ENCODE data around the gene EFL1. TPM values are rescaled to one million over a fixed set of nuclear protein-coding genes. Genes with fewer than 3 reads are reported as not detected.

Gene EFL1
- total RNA-seq, 2 donors from 2014 or later: 42.0 to 59.1 TPM

DNA sequence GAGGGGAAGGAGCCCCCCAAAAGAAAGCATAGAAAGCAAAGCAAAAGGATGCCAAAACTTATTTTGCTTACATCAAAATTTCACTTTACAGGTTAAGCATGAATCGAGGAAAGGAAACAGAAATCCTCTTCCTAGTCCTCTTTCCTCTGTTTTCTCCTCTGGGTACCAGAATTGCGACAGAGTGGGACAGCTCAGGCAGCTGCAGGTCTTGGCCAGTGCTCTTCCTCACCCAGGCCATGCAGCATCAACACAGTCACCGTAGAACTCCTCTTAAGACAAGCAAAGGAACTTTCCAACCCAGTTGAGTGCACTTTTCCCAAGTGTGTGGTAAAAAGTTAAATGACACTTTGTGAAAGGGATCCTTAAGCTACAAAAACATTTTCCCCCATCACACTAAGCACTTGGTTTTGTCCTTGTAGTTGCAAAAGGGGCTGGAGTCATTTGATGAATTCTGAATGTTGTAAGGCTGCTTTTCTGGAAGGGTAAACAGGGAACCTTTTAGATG, 170.8 kb downstream of the EFL1 start:
- Mint-ChIP-seq H3K27ac (no peak overlapping the region), H3K4me3 (no peak overlapping the region), H3K4me1 (peaks cover 7% of the 10 kb centered on the region), H3K36me3 (ENCODE audit: low read depth) (no peaks in the 10 kb centered on the region), H3K9me3 (no peaks in the 10 kb centered on the region), H3K27me3 (ENCODE audit: insufficient read depth) (peaks cover 4% of the 10 kb centered on the region)
- Histone ChIP-seq H3K4me3 (ENCODE audit: low read length) (no peak overlapping the region), H3K27me3 (ENCODE audit: control insufficient read depth, insufficient read depth, low read length, poor library complexity, severe bottlenecking) (no peaks in the 10 kb centered on the region), H3K9me3 (ENCODE audit: control insufficient read depth, low read length) (no peaks in the 10 kb centered on the region), H3K9ac (ENCODE audit: extremely low read depth, low read length, poor library complexity, severe bottlenecking) (no peak overlapping the region), H3K36me3 (ENCODE audit: control insufficient read depth, insufficient read depth, low read length) (no peaks in the 10 kb centered on the region), H3K27ac (ENCODE audit: low read depth, low read length) (no peak overlapping the region), H3K4me1 (ENCODE audit: control insufficient read depth, insufficient read depth, low read length) (no peaks in the 10 kb centered on the region)
- TF ChIP-seq, protein P1, sequence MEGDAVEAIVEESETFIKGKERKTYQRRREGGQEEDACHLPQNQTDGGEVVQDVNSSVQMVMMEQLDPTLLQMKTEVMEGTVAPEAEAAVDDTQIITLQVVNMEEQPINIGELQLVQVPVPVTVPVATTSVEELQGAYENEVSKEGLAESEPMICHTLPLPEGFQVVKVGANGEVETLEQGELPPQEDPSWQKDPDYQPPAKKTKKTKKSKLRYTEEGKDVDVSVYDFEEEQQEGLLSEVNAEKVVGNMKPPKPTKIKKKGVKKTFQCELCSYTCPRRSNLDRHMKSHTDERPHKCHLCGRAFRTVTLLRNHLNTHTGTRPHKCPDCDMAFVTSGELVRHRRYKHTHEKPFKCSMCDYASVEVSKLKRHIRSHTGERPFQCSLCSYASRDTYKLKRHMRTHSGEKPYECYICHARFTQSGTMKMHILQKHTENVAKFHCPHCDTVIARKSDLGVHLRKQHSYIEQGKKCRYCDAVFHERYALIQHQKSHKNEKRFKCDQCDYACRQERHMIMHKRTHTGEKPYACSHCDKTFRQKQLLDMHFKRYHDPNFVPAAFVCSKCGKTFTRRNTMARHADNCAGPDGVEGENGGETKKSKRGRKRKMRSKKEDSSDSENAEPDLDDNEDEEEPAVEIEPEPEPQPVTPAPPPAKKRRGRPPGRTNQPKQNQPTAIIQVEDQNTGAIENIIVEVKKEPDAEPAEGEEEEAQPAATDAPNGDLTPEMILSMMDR (conservative IDR thresholded peaks at IDR 0.05): no peak
- 94 to 100% methylated on average over 2 to 3 of the region's 3 CpGs for WGBS, 2 experiments (ENCODE audit: insufficient coverage in 1 of 2, insufficient read length in 1 of 2)
- no peak for DNase-seq

GRCh38 chr15:82086243-82086995, 176.1 kb downstream of the EFL1 start:
- Histone ChIP-seq H3K4me1 (ENCODE audit: control insufficient read depth, insufficient read depth, low read length) (no peaks in the 10 kb centered on the region), H3K9me3 (ENCODE audit: control insufficient read depth, low read length) (no peaks in the 10 kb centered on the region), H3K9ac (ENCODE audit: extremely low read depth, low read length, poor library complexity, severe bottlenecking) (no peak overlapping the region), H3K27ac (ENCODE audit: low read depth, low read length) (no peak overlapping the region), H3K4me3 (ENCODE audit: low read length) (no peak overlapping the region), H3K27me3 (ENCODE audit: control insufficient read depth, insufficient read depth, low read length, poor library complexity, severe bottlenecking) (no peaks in the 10 kb centered on the region), H3K36me3 (ENCODE audit: control insufficient read depth, insufficient read depth, low read length) (no peaks in the 10 kb centered on the region)
- Mint-ChIP-seq H3K27ac (no peak overlapping the region), H3K27me3 (ENCODE audit: insufficient read depth) (no peaks in the 10 kb centered on the region), H3K36me3 (ENCODE audit: low read depth) (no peaks in the 10 kb centered on the region), H3K4me1 (peaks cover 8% of the 10 kb centered on the region), H3K9me3 (no peaks in the 10 kb centered on the region), H3K4me3 (no peak overlapping the region)
- 91 to 96% methylated on average over 5 to 13 of the region's 16 CpGs for WGBS, 2 experiments (ENCODE audit: insufficient coverage in 1 of 2, insufficient read length in 1 of 2)
- TF ChIP-seq, protein P1 (conservative IDR thresholded peaks at IDR 0.05): no peak
- no peak for DNase-seq

GRCh38 chr15:82081914-82082762, 180.4 kb downstream of the EFL1 start:
- no peak overlapping the region for H3K4me3 ChIP-seq (ENCODE audit: low read length)
- H3K27me3 ChIP-seq (ENCODE audit: control insufficient read depth, insufficient read depth, low read length, poor library complexity, severe bottlenecking): no peaks in the 10 kb centered on the region
- H3K9me3 ChIP-seq (ENCODE audit: control insufficient read depth, low read length): no peaks in the 10 kb centered on the region
- Mint-ChIP-seq H3K9me3 (no peaks in the 10 kb centered on the region), H3K4me1 (peaks cover 5% of the 10 kb centered on the region), H3K27me3 (ENCODE audit: insufficient read depth) (no peaks in the 10 kb centered on the region), H3K4me3 (no peak overlapping the region), H3K36me3 (ENCODE audit: low read depth) (no peaks in the 10 kb centered on the region), H3K27ac (no peak overlapping the region)
- WGBS, 2 experiments (ENCODE audit: insufficient coverage in 1 of 2, insufficient read length in 1 of 2): 89 to 92% methylated on average over 9 to 14 of the region's 14 CpGs
- no peak overlapping the region for H3K9ac ChIP-seq (ENCODE audit: extremely low read depth, low read length, poor library complexity, severe bottlenecking)
- H3K4me1 ChIP-seq (ENCODE audit: control insufficient read depth, insufficient read depth, low read length): no peaks in the 10 kb centered on the region
- H3K27ac ChIP-seq (ENCODE audit: low read depth, low read length): no peak overlapping the region
- H3K36me3 ChIP-seq (ENCODE audit: control insufficient read depth, insufficient read depth, low read length): no peaks in the 10 kb centered on the region
- DNase-seq: peak; percentile 83
- TF ChIP-seq, protein P1 (conservative IDR thresholded peaks at IDR 0.05): peak; percentile 74
